Measurements from ENCODE around the gene NT5C3B.

GRCh38 chr17:41835214-41835799 lies 725 bp downstream of the NT5C3B start:
- TF ChIP-seq EP300 (IDR thresholded peaks at IDR 0.05; ENCODE audit: borderline replicate concordance): no peak
- TF ChIP-seq RAD21 (IDR thresholded peaks at IDR 0.05; ENCODE audit: low read depth): no peak
- TF ChIP-seq CEBPB (IDR thresholded peaks at IDR 0.05): no peak

All from Ishikawa (cell line).